Activated T-helper 1 cell treated with anti-CD3 and anti-CD28 coated beads, Interleukin-12 subunit alpha, Interleukin-12 subunit beta, Interleukin-2, Interleukin-4 antibody, amounts not matched to agents 30 ng/mL and 10 ng/mL and 1 ng/mL, durations not matched to agents 14 hours and 24 hours and 36 hours (primary cell): ENCODE data around the gene CPNE2. TPM values are rescaled to one million over a fixed set of nuclear protein-coding genes. Genes with fewer than 3 reads are reported as not detected.

ENCODE experiments used
- DNase-seq: peaks from one replicate; pipeline ENCODE4 v3.0.0; 2021; ENCODE audit warnings: low spot score
- H3K27ac Mint-ChIP-seq: one replicate; pipeline ENCODE4 v1.8.0; 2021; ENCODE audit warnings: mild to moderate bottlenecking, mixed read lengths
- H3K27me3 Mint-ChIP-seq: one replicate; pipeline ENCODE4 v1.8.0; 2022; ENCODE audit warnings: mild to moderate bottlenecking, moderate library complexity, mixed read lengths; ENCODE audit not compliant: insufficient read depth
- H3K36me3 Mint-ChIP-seq: one replicate; pipeline ENCODE4 v1.8.0; 2021; ENCODE audit warnings: low read depth, mixed read lengths
- H3K4me1 Mint-ChIP-seq: one replicate; pipeline ENCODE4 v1.8.0; 2021; ENCODE audit warnings: low read depth, mixed read lengths
- H3K4me3 Mint-ChIP-seq: one replicate; pipeline ENCODE4 v1.8.0; 2021; ENCODE audit warnings: mild to moderate bottlenecking, moderate library complexity, mixed read lengths
- H3K9me3 Mint-ChIP-seq: one replicate; pipeline ENCODE4 v1.8.0; 2021; ENCODE audit warnings: mixed read lengths
- intact Hi-C: fragments of 100-400 bp; cut with micrococcal nuclease; formaldehyde crosslinking; loops from one replicate; pipeline ENCODE4 v1.15.1; 2024
- total RNA-seq: library from RNA; stranded (reverse); gene quantifications from 2 replicates; pipeline ENCODE4 v1.2.3, GENCODE V29; 2022

Gene CPNE2
- total RNA-seq, 1 donor from 2014 or later, result 3.7 TPM

DNA sequence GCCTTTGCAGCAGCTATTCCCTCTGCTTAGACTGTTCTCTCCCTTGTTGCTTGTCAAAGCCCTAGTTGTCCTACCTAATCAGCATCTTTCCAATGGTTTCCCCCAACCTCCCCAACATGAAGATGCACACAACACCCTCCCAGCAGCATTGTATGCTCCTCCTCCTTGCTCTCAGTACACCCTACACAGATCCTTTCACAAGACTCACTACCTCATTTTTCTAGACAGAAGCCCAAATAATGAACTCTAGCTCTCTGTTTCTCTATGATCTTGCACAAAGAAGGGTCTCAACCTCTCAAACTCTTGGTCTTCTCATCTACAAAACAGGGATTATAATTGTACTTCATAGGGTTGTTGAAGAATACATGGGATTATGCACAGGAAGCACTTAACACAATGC is 74.1 kb downstream of the CPNE2 start:
- no peak overlapping the region for H3K4me3 Mint-ChIP-seq
- no peak overlapping the region for H3K27ac Mint-ChIP-seq
- no peaks in the 10 kb centered on the region for H3K9me3 Mint-ChIP-seq
- peaks cover 31% of the 10 kb centered on the region for H3K36me3 Mint-ChIP-seq
- intact Hi-C loops, result no loop called here
- no peaks in the 10 kb centered on the region for H3K27me3 Mint-ChIP-seq
- no peaks in the 10 kb centered on the region for H3K4me1 Mint-ChIP-seq
- DNase-seq, result no peak

DNA sequence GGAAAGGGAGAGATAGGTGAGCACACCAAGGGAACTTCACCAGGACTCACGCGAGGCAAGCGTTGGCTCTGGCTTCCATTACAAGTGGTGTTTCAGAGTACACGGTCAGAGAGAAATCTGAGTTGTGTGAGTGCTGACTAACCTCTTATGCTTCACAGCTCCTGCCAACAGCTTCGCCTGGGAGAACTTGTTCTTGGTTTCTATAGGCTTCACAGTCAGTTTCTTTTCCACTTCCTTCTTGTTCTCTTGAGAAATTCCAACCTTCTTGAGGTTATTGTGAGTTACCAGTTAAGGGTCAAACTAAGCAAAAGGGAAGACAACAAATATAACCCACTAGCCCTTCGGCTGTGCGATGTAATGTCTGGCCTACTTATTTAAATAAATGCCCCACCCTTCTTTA is 74.6 kb downstream of the CPNE2 start:
- Mint-ChIP-seq H3K36me3 (peaks cover 33% of the 10 kb centered on the region), H3K27me3 (no peaks in the 10 kb centered on the region), H3K4me1 (no peaks in the 10 kb centered on the region), H3K9me3 (no peaks in the 10 kb centered on the region), H3K4me3 (no peak overlapping the region), H3K27ac (no peak overlapping the region)
- intact Hi-C loops, result no loop called here
- DNase-seq, result no peak

DNA sequence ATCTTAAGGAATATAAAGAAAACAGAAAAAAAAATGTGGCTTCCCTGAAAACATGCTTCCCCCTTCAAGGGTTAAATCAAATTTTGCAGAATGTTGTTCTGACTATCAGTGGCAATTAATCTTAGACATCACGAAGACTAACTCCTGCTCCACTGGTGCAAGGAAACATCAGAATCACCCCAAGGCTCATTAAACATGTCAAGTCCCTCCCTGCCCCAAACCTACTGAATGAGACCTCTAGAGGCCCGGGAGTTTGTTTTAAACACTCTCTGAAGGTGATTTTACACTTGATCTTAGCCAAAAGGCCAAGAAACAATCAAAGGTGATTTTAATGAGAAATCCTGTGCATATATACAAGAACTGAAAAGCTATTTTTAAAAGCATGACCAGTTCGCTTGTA is 75.2 kb downstream of the CPNE2 start:
- no peaks in the 10 kb centered on the region for H3K27me3 Mint-ChIP-seq
- intact Hi-C loops, result no loop called here
- H3K27ac Mint-ChIP-seq, result no peak overlapping the region
- peaks cover 37% of the 10 kb centered on the region for H3K36me3 Mint-ChIP-seq
- H3K4me1 Mint-ChIP-seq, result no peaks in the 10 kb centered on the region
- no peaks in the 10 kb centered on the region for H3K9me3 Mint-ChIP-seq
- DNase-seq, result no peak
- H3K4me3 Mint-ChIP-seq, result no peak overlapping the region

DNA sequence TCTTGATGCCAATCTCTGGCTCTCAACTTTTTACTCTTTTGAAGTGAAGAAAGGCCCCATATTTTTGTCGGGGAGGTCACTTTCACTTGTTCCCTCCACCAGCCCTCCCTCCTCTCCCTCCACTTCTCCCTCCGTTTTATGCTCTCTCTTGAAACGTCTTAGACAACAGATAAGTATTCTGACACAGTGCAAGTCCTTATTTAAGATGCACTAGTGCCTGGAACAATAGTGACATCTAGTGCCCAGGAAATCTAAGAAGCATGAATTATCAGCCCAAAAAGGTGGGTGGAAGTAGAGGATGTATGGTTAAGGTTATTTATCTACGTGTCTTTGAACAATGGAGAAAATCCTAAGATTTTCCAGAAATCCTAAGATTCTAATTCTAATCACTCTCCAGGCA is 75.6 kb downstream of the CPNE2 start:
- no peak overlapping the region for H3K27ac Mint-ChIP-seq
- no peaks in the 10 kb centered on the region for H3K9me3 Mint-ChIP-seq
- peaks cover 39% of the 10 kb centered on the region for H3K36me3 Mint-ChIP-seq
- no peak overlapping the region for H3K4me3 Mint-ChIP-seq
- DNase-seq, result peak; percentile 28
- H3K4me1 Mint-ChIP-seq, result no peaks in the 10 kb centered on the region
- H3K27me3 Mint-ChIP-seq, result no peaks in the 10 kb centered on the region
- intact Hi-C loops, result loop anchor here (1.0 kb wide), 3 partner anchors 75 to 204 kb away; no protein-coding TSS in a partner anchor

DNA sequence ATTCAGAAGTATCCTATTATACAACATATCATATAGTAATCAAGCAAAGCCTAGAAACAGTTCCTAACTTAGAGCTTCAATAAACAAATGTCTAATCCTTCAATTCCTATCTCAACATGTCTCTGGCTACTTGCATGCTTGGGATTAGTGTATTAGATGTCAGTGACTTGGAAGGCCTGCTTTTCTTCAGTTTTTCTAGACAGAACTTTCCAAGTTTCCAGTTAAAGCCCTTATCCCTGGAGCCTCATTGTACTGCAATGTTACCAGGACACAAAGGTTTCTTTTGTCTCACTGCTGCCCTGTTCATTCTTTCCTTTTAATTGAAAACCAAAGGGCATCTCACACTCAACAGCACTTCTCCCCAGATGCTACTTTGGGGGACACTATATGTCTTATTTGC is 76.9 kb downstream of the CPNE2 start:
- Mint-ChIP-seq H3K27ac (no peak overlapping the region), H3K4me1 (no peaks in the 10 kb centered on the region), H3K9me3 (no peaks in the 10 kb centered on the region), H3K36me3 (peaks cover 43% of the 10 kb centered on the region), H3K4me3 (no peak overlapping the region), H3K27me3 (no peaks in the 10 kb centered on the region)
- intact Hi-C loops, result no loop called here
- no peak for DNase-seq

DNA sequence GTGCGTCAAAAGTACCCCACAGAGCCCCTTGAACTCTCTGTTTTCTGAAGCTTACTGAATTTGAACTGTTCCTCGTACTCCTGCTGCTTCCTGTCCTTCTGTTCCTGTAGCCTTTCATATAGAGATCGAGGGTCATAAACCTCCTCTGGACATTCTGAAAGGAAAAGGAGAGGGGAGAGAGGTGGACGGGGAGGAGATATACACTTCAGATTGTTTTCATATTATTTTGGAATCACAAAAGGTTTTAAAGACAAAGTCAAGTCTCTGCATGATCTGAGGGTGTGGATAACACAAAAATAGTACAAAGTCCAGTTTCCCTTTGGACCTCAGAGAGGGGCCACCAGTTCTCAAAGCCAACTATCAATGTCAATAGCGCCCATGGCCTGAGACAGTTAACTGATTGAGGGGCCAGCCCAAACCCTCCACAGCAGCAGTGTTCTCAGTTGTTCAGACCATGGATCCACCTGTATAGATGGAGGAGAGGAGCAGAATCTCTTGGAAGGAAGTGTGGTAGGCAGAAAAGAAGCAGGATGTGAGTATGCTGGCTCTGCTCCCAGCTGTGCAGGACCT is 80.4 kb downstream of the CPNE2 start:
- intact Hi-C loops, result no loop called here
- Mint-ChIP-seq H3K27me3 (no peaks in the 10 kb centered on the region), H3K36me3 (peaks cover 36% of the 10 kb centered on the region), H3K27ac (no peak overlapping the region), H3K9me3 (no peaks in the 10 kb centered on the region), H3K4me1 (no peaks in the 10 kb centered on the region), H3K4me3 (no peak overlapping the region)
- DNase-seq, result no peak

DNA sequence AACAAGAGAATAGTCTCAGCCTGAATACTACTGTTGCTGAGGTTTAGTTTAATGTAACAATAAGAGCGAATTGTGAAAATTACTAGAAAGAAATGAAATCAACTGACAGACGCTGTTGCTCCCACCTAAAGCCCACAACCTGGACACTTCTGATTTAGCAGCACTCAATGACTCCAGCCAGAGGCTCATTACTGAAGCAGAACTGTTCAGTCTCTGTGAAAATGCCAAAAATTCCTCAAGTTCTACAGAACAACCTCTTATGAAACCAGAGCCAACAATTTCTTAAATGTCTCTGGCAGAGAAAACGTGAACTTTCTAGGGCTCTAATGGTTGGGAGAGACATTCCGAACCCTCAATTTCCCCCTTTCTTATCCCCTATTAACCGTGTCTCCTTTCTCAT is 83.5 kb downstream of the CPNE2 start:
- Mint-ChIP-seq H3K27me3 (no peaks in the 10 kb centered on the region), H3K9me3 (no peaks in the 10 kb centered on the region), H3K4me3 (no peak overlapping the region), H3K27ac (no peak overlapping the region), H3K36me3 (peaks cover 27% of the 10 kb centered on the region), H3K4me1 (no peaks in the 10 kb centered on the region)
- intact Hi-C loops, result no loop called here
- no peak for DNase-seq

DNA sequence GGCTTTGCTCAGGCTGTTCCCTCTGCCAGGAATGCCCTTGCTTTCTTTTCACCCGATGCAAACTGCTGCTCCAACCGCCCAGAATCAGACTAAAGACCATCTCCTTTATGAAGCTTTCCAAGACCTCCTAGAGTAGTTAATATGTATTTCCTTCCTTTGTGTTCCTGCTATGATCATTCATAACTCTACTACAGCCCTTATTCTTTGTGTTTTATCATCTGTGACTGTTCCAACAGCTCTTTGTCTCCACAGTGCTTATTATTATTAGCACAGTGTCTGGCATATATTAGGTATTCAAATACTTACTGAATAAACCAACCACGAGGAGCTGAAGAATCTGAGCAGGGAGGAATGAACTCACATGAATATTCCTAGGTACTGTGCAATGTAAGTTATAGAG is 85.8 kb downstream of the CPNE2 start:
- Mint-ChIP-seq H3K27me3 (no peaks in the 10 kb centered on the region), H3K4me3 (no peak overlapping the region), H3K9me3 (no peaks in the 10 kb centered on the region), H3K4me1 (peaks cover 5% of the 10 kb centered on the region), H3K36me3 (peaks cover 11% of the 10 kb centered on the region), H3K27ac (no peak overlapping the region)
- intact Hi-C loops, result no loop called here
- no peak for DNase-seq

DNA sequence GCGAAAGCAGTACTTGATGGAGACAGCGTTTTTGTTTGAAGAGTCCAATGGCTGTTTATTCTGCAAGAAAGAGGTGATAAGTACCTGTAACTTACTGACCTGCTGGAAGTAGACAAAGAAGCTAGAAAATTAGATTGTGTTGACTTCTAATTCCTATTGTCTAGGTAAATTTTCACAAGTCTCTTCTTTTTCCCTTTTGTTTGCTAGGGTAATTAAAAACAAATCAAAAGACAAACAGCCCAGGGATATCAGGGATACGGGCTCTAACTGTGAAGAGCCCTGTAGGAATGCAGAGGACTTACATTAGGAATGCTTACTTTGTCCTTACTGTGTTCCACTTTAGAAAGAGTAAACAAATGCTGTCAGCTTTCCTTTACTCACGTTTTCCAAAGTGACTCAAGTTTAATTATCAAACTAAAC is 86.4 kb downstream of the CPNE2 start:
- intact Hi-C loops, result no loop called here
- Mint-ChIP-seq H3K4me3 (no peak overlapping the region), H3K27me3 (no peaks in the 10 kb centered on the region)

DNA sequence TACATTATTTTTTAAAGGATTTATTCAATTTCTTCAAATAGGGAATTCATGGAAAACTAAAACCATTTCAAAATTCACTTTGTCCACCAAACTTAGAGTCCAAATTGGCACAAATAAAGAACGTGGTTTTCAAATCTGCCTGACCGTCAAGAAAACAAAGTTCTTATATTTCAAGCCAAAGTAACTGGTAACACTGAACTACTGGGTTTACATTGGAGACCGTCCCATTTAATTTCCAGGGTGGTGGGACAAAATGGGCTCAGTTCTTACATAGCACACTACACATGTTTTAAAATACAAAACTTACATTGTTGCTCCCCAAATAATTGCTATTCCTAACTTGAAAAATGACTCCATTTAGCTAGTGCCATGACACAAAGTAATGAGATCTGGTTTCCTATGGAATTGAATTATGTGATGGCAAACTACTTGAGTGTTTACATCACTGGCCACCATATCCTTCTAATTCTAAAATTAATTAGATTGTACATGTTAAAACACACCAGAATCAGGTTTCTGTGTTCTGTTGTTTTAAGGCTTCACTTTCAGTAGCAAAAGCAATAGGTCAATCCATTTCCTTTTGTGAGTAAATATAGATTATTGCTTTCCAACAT is 86.9 kb downstream of the CPNE2 start:
- intact Hi-C loops, result no loop called here
- H3K4me3 Mint-ChIP-seq, result no peak overlapping the region
- no peaks in the 10 kb centered on the region for H3K27me3 Mint-ChIP-seq
- no peak overlapping the region for H3K27ac Mint-ChIP-seq
- no peaks in the 10 kb centered on the region for H3K9me3 Mint-ChIP-seq
- DNase-seq, result no peak
- H3K36me3 Mint-ChIP-seq, result peaks cover 8% of the 10 kb centered on the region
- H3K4me1 Mint-ChIP-seq, result peaks cover 14% of the 10 kb centered on the region

More for the DNA sequence above, 86.4 kb downstream of the CPNE2 start:
- Mint-ChIP-seq H3K4me1 (peaks cover 8% of the 10 kb centered on the region), H3K27ac (no peak overlapping the region), H3K36me3 (peaks cover 7% of the 10 kb centered on the region), H3K9me3 (no peaks in the 10 kb centered on the region)
- no peak for DNase-seq

DNA sequence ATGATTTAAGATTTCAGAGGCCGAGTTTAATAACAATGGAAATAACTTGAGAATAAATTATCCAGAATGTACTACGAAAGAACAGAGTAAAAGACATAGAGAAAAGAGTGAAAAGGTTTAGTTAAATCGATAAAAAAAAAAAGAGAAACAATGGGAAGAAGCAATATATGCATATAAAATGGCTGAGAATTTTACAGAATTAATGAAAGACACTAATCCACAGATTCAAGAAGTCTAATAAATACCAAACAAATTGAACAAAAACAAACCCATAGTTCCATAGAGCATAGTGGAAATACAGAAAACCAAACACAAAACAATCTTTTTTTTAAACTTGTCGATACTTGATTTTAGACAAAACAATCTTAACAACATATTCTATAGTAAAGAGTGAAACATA is 91.7 kb downstream of the CPNE2 start:
- no peak for DNase-seq
- H3K36me3 Mint-ChIP-seq, result peaks cover 15% of the 10 kb centered on the region
- H3K27ac Mint-ChIP-seq, result peak overlapping the region; percentile 74
- H3K4me3 Mint-ChIP-seq, result peak overlapping the region; percentile 96
- H3K9me3 Mint-ChIP-seq, result no peaks in the 10 kb centered on the region
- intact Hi-C loops, result loop anchor here (10.0 kb wide), 1 partner anchor 449 kb away; the partner anchor contains the start of gene NUP93
- H3K27me3 Mint-ChIP-seq, result no peaks in the 10 kb centered on the region
- H3K4me1 Mint-ChIP-seq, result peaks cover 40% of the 10 kb centered on the region

DNA sequence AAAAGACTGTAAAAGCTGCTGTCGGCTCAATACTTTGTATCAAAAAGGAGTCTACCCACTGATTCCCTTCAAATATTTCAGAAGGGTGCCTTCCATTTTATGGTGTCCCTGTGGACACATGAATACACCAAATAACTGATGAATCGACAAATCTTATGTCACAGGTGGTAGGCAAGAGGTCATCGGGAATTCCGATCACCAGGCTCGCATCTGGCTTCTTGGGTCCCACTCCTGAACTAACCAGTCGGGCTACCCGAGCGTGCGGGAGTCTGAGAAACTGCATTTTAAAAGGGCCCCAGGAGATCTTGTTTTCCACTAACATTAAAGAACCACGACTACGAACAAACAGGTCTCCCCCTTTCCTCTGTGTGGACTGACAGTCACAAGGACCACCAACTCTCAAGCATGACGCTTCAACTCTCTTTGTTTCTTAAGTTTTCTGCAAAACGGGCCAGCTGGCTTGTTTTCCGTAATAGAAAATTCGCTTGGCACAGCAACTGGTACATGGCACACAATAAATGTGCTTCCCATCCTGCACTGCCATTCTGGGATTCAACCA is 92.6 kb downstream of the CPNE2 start:
- peaks cover 16% of the 10 kb centered on the region for H3K36me3 Mint-ChIP-seq
- peak overlapping the region; percentile 98 for H3K27ac Mint-ChIP-seq
- peaks cover 40% of the 10 kb centered on the region for H3K4me1 Mint-ChIP-seq
- no peaks in the 10 kb centered on the region for H3K9me3 Mint-ChIP-seq
- intact Hi-C loops, result loop anchor here (5.0 to 10.0 kb wide), 4 partner anchors 93 to 450 kb away; partner anchors contain the start of genes CCDC102A, CPNE2, NUP93 and POLR2C
- no peaks in the 10 kb centered on the region for H3K27me3 Mint-ChIP-seq
- H3K4me3 Mint-ChIP-seq, result peak overlapping the region; percentile 96
- DNase-seq, result no peak

DNA sequence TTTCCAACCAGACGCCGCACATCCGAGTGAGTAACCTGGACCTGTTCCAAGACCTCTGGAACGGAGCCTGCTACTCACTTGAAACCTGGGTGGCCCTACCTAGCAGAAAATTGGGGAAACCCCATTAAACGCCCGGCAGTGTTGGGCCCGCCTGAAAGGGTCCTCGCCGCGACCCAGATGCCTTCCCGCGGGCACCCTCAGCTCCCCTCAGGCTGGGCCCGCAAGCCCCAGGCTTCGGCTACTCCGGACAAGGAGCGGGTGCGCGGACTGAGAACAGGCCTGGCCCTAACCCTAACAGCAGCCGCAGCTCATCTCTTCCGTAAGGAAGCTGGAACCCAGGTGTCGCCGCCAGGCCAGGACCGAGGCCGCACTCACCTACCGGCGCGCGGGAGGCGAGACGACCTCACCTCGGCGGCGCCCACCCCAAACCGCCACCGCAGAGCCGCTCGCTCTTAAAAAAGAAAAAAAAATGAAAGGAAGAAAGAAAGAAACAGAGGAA is 93.1 kb downstream of the CPNE2 start:
- DNase-seq, result no peak

More for the DNA sequence above, 93.1 kb downstream of the CPNE2 start:
- intact Hi-C loops, result loop anchor here (5.0 to 10.0 kb wide), 4 partner anchors 93 to 451 kb away; partner anchors contain the start of genes CCDC102A, CPNE2, NUP93 and POLR2C
- H3K9me3 Mint-ChIP-seq, result no peaks in the 10 kb centered on the region
- no peaks in the 10 kb centered on the region for H3K27me3 Mint-ChIP-seq
- peaks cover 40% of the 10 kb centered on the region for H3K4me1 Mint-ChIP-seq
- peak overlapping the region; percentile 98 for H3K27ac Mint-ChIP-seq
- peak overlapping the region; percentile 96 for H3K4me3 Mint-ChIP-seq
- H3K36me3 Mint-ChIP-seq, result peaks cover 16% of the 10 kb centered on the region
